WERI-Rb-1 (cell line): Measurements from ENCODE around the gene PVR.
"Not testable (repeated sequence)": the region's sequence is repeated elsewhere in the genome, so short reads cannot be mapped to it uniquely, and the experiment has no call there.

Source experiments
- DNase-seq: peaks from one replicate; pipeline ENCODE4 v3.0.0-alpha.2; 2020
- H3K27ac ChIP-seq: fragments of 250-450 bp; sonication (Bioruptor Pico); 2 replicates; pipeline ENCODE4 v1.5.1; 2020; ENCODE audit warnings: mild to moderate bottlenecking, moderate library complexity
- H3K27me3 ChIP-seq: fragments of 250-450 bp; sonication (Bioruptor Pico); 2 replicates; pipeline ENCODE4 v1.5.1; 2021; ENCODE audit warnings: mild to moderate bottlenecking, low read depth, moderate library complexity; ENCODE audit not compliant: insufficient read depth, severe bottlenecking
- H3K36me3 ChIP-seq: fragments of 250-450 bp; sonication (Bioruptor Pico); 2 replicates; pipeline ENCODE4 v1.5.1; 2020; ENCODE audit warnings: mild to moderate bottlenecking, moderate library complexity
- H3K4me3 ChIP-seq: 2 replicates; pipeline ENCODE4 v1.5.1; 2011; ENCODE audit warnings: low read depth, mild to moderate bottlenecking, control low read depth, low read length
- H3K9me3 ChIP-seq: fragments of 250-450 bp; sonication (Bioruptor Pico); 2 replicates; pipeline ENCODE4 v1.5.1; 2021; ENCODE audit warnings: mild to moderate bottlenecking, moderate library complexity; ENCODE audit not compliant: severe bottlenecking
- TF ChIP-seq, protein P1 (sequence below): IDR thresholded peaks from 2 replicates; pipeline ENCODE4 v1.5.1; 2011; ENCODE audit warnings: low read depth, mild to moderate bottlenecking, control low read depth, inconsistent platforms, low read length

The PVR gene

DNA sequence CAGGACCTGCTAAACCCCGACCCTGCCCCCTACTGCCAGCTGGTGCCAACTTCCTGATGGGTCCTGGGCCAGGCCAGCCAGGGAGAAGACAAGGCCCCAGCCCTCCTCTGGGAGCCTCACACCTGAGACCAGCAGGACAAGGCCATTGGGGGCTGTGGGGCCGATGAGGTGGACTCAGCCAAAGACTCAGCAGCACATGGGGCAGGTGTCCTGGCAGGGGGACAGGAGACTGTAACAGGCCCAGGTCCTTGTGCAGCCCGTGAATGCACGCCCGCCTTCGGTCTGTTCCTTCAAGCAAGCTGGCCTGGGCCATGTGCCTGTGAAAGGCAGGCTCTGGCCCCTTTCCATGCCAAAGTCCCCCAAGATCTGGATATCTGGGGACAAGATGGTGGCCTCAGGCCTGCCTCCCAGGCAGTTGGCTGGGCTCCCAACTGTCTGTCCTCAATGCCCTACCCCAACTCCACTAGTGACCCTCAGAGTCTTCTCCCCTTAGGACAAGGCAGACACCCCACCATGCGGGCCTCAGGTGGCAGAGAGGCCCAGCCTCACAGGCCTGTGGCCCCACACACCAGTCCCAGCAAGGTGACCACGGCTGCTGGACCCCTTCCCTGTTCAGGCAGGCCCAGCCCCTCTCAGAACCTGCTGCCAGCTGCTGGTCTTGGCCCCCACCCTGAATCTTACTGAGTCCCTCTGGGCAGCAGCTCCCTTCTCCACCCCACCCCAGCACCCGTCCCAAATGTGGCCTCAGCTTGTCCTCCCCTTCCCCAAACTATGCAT, 39.9 kb downstream of the PVR start:
- no peak overlapping the region for H3K4me3 ChIP-seq
- no peak for DNase-seq
- TF ChIP-seq, protein P1, sequence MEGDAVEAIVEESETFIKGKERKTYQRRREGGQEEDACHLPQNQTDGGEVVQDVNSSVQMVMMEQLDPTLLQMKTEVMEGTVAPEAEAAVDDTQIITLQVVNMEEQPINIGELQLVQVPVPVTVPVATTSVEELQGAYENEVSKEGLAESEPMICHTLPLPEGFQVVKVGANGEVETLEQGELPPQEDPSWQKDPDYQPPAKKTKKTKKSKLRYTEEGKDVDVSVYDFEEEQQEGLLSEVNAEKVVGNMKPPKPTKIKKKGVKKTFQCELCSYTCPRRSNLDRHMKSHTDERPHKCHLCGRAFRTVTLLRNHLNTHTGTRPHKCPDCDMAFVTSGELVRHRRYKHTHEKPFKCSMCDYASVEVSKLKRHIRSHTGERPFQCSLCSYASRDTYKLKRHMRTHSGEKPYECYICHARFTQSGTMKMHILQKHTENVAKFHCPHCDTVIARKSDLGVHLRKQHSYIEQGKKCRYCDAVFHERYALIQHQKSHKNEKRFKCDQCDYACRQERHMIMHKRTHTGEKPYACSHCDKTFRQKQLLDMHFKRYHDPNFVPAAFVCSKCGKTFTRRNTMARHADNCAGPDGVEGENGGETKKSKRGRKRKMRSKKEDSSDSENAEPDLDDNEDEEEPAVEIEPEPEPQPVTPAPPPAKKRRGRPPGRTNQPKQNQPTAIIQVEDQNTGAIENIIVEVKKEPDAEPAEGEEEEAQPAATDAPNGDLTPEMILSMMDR, result no peak
- H3K27me3 ChIP-seq, result no peaks in the 10 kb centered on the region
- peaks cover 8% of the 10 kb centered on the region for H3K36me3 ChIP-seq
- no peak overlapping the region for H3K27ac ChIP-seq
- no peaks in the 10 kb centered on the region for H3K9me3 ChIP-seq

DNA sequence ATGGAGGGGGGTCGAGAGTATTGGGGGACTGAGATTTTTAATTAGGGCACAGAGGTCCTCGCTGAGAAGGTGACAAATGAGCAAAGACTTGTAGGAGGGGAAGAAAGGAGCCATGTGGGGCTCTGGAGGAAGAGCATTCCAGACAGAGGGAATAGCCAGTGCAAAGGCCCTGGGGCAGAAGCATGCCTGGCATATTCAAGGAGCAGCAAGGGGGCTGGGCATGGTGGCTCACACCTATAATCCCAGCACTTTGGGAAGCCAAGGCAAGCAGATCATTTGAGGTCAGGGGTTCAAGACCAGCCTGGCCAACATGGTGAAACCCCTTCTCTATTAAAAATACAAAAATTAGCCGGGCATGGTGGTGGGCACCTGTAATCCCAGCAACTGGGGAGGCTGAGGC, 40.7 kb downstream of the PVR start:
- H3K9me3 ChIP-seq, DNase-seq, H3K27ac ChIP-seq, H3K36me3 ChIP-seq, H3K27me3 ChIP-seq, H3K4me3 ChIP-seq: not testable (repeated sequence)

DNA sequence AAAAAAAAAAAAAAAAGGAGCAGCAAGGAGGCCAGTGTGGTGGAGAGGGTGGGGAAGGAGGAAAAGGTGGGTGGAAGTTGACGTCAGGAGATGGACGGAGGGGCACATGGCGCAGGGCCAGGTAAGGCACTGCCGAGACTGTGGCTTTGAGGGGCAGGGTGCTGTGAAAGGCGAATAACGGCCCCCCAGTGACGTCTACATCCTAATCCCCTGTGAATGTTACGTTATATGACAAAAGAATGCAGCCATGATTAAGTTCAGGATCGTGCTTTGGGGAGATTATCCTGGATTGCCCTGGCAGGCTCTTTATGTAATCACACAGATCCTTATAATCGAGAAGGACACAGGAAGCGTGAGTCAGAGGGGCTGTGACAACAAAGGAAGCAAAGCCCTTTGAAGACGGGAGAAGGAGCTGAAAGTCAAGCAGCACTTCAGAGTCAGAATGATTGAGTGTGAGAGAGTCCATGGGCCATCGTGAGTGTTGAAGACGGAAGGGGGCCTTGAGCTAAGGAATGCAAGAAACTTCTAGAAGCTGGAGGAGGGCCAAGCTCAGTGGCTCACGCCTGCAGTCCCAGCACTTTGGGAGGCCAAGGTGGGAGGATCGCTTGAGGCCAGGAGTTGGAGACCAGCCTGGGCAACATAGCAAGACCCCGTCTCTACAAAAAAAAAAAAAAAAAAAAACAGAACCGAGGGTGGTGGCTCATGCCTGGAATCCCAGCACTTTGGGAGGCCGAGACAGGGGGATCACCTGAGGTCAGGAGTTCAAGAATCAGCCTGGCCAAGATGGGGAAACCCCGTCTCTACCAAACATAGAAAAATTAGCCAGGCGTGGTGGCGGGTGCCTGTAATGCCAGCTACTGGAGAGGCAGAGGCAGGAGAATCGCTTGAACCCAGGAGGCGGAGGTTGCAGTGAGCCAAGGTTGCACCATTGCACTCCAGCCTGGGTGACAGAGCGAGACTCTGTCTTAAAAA, 41.5 kb downstream of the PVR start:
- DNase-seq, result peak; percentile 78
- Histone ChIP-seq H3K27ac (no peak overlapping the region), H3K9me3 (no peaks in the 10 kb centered on the region), H3K36me3 (peaks cover 8% of the 10 kb centered on the region), H3K27me3 (no peaks in the 10 kb centered on the region), H3K4me3 (no peak overlapping the region; the same call in 1 of the 2 replicates)
- TF ChIP-seq, protein P1, result no peak

DNA sequence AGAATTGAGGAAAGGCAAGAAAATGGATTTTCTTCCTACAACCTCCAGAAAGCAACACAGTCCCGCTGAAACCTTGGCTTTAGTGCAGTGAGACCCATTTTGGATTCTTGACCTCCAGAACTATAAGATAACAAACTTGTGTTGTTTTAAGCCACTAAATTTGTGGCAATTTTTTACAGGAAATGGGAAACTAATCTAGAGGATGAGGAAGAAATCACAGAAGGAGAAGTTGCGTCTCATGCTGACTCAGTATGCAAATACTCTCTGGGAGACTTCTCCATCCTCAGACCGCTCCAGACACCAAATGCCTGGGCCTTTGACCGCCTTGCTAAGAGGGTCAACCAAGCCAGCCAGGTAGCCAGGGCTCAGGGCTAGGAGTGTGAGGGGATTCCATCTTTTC, 42.2 kb downstream of the PVR start:
- DNase-seq, result no peak
- no peak overlapping the region for H3K27ac ChIP-seq
- no peaks in the 10 kb centered on the region for H3K27me3 ChIP-seq
- TF ChIP-seq, protein P1, result no peak
- no peaks in the 10 kb centered on the region for H3K9me3 ChIP-seq
- peaks cover 6% of the 10 kb centered on the region; the same call in 1 of the 2 replicates for H3K36me3 ChIP-seq
- H3K4me3 ChIP-seq, result no peak overlapping the region

DNA sequence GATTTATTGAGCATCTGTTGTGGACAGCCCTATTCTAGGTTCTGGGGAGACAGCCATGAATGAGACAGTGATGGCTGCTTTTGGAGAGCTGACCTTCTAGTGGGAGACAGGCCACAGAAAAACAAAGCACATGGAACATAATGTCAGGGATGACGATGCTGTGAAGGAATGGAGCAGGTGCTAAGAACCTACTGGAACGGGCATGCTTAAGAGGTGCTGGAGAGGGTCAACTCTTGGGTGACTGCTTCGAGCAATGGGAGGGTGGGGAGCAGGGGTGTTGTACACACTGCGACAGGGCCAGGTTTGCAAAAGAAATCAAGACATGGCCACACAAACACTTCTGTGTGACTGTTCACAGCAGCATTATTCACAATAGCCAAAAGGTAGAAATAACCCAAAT, 43.2 kb downstream of the PVR start:
- H3K27ac ChIP-seq, result no peak overlapping the region
- no peaks in the 10 kb centered on the region for H3K27me3 ChIP-seq
- H3K9me3 ChIP-seq, result no peaks in the 10 kb centered on the region
- TF ChIP-seq, protein P1, result no peak
- H3K4me3 ChIP-seq, result no peak overlapping the region
- no peak for DNase-seq
- H3K36me3 ChIP-seq, result 0 out of 2 replicates have a peak, but pooled peaks cover 3% of the 10 kb centered on the region

DNA sequence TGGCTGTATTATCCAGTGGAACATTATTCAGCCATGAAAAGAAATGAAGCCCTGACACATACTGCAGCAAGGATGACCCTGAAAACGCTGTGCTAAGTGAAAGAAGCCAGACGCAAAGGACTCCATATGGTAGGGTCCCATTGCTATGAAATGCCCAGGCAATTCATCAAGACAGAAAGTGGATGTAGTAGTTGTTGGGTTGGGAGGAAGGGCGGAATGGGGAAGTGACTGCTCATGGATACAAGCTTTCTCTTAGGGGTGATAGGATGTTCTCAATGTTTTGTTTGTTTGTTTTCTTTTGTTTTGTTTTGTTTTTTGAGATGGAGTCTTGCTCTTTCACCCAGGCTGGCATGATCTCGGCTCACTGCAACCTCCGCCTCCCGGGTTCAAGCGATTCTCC, 44.2 kb downstream of the PVR start:
- DNase-seq, result no peak
- no peaks in the 10 kb centered on the region for H3K27me3 ChIP-seq
- no peak overlapping the region for H3K4me3 ChIP-seq
- H3K36me3 ChIP-seq, result 0 out of 2 replicates have a peak, but pooled peaks cover 3% of the 10 kb centered on the region
- TF ChIP-seq, protein P1, result no peak
- H3K9me3 ChIP-seq, result no peaks in the 10 kb centered on the region
- H3K27ac ChIP-seq, result no peak overlapping the region
